Measurements from ENCODE around the gene CARM1. TPM values are rescaled to one million over a fixed set of nuclear protein-coding genes. Genes with fewer than 3 reads are reported as not detected.
A peak's percentile ranks its signal among the peaks of the same experiment; 100 is the strongest.
"Not testable (repeated sequence)": the region's sequence is repeated elsewhere in the genome, so short reads cannot be mapped to it uniquely, and the experiment has no call there.

Gene CARM1
- total and polyA plus RNA-seq, 8 donors: 13.0 to 24.7 (median 16.6) TPM

DNA sequence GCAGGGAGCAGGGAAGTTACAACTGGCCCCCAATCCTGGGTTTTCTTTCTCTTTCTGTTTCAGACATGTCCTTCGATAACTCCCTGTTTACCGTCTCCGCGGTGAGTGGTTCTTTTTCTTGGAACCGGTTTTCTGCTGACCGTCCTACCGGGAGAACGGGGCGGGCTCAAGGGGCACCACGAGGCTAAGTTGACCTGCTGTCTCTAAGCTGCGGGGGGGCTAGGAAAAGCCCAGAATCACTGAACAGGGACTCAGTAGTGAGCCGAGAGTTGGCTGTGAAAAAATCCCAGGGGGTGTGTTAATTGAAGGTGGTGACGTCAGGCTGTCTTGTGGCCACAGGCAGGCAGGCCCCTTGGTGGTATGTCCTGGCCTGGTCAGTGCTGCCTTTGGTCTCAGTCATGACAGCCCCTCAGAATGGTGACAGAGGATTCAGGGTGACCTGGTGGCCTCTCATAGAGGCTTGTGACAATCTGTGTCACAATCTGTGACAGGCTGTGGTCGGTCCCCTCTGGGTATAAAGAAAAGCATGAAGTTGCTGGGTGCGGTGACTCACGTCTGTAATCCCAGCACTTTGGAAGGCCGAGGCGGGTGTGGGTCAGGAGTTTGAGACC lies 8.1 kb upstream of the CARM1 start:
- TF ChIP-seq, protein P1, sequence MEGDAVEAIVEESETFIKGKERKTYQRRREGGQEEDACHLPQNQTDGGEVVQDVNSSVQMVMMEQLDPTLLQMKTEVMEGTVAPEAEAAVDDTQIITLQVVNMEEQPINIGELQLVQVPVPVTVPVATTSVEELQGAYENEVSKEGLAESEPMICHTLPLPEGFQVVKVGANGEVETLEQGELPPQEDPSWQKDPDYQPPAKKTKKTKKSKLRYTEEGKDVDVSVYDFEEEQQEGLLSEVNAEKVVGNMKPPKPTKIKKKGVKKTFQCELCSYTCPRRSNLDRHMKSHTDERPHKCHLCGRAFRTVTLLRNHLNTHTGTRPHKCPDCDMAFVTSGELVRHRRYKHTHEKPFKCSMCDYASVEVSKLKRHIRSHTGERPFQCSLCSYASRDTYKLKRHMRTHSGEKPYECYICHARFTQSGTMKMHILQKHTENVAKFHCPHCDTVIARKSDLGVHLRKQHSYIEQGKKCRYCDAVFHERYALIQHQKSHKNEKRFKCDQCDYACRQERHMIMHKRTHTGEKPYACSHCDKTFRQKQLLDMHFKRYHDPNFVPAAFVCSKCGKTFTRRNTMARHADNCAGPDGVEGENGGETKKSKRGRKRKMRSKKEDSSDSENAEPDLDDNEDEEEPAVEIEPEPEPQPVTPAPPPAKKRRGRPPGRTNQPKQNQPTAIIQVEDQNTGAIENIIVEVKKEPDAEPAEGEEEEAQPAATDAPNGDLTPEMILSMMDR (IDR thresholded peaks at IDR 0.05): no peak
- Histone ChIP-seq H3K27me3 (no peaks in the 10 kb centered on the region), H3K9me3 (no peaks in the 10 kb centered on the region), H3K27ac (peak overlapping the region in 2 of 4 donors; percentile 58 to 67), H3K36me3 (no peaks in the 10 kb centered on the region), H3K4me3 (peak overlapping the region in 1 of 4 donors; percentile 5), H3K4me1 (peaks cover 0 to 6% (median 0%) of the 10 kb centered on the region in 3 donors)
- intact Hi-C loops (cut with DNase I): loop anchor here in 1 of 3 donors (10.0 kb wide), 1 partner anchor 148 kb away; the partner anchor contains the start of gene DNM2
- no peak for FAIRE-seq
- WGBS, 2 donors: 49 to 52% methylated on average over 18 of the region's 18 CpGs
- peak; percentile 26 to 53 (median 40) for ATAC-seq
- peak in 2 of 6 donors; percentile 32 to 61 for DNase-seq

- Histone ChIP-seq H3K36me3 (no peaks in the 10 kb centered on the region), H3K27me3 (no peaks in the 10 kb centered on the region), H3K4me3 (no peak overlapping the region), H3K9me3 (no peaks in the 10 kb centered on the region), H3K27ac (peak overlapping the region in 1 of 4 donors; percentile 13), H3K4me1 (peaks cover 0 to 6% (median 0%) of the 10 kb centered on the region in 3 donors)
- TF ChIP-seq, protein P1 (IDR thresholded peaks at IDR 0.05): peak; percentile 80 to 85 (median 82)
- DNase-seq (peak; percentile 81 to 94 (median 89)), FAIRE-seq (no peak), ATAC-seq (peak; percentile 86 to 91 (median 90))
- intact Hi-C loops (cut with DNase I): loop anchor here in 1 of 3 donors (10.0 kb wide), 1 partner anchor 150 kb away; the partner anchor contains the start of gene DNM2
- 7 to 12% methylated on average over 6 of the region's 6 CpGs for WGBS, 2 donors
These were observed 6.8 kb upstream of the CARM1 start for GRCh38 chr19:10864538-10864899.

GRCh38 chr19:10866495-10866894 lies 4.9 kb upstream of the CARM1 start:
- intact Hi-C loops (cut with DNase I): loop anchor here in 1 of 3 donors (10.0 kb wide), 1 partner anchor 152 kb away; the partner anchor contains the start of gene DNM2
- 89 to 90% methylated on average over 10 of the region's 10 CpGs for WGBS, 2 donors
- Histone ChIP-seq H3K4me1 (peaks cover 0 to 6% (median 0%) of the 10 kb centered on the region in 3 donors), H3K36me3 (no peaks in the 10 kb centered on the region), H3K9me3 (no peaks in the 10 kb centered on the region), H3K27me3 (no peaks in the 10 kb centered on the region), H3K27ac (no peak overlapping the region), H3K4me3 (no peak overlapping the region)
- ATAC-seq (no peak), DNase-seq (no peak), FAIRE-seq (no peak)
- TF ChIP-seq, protein P1 (IDR thresholded peaks at IDR 0.05): no peak

GRCh38 chr19:10868872-10869547 lies 2.3 kb upstream of the CARM1 start:
- FAIRE-seq (no peak), ATAC-seq (no peak), DNase-seq (peak in 2 of 6 donors; percentile 48 to 49)
- Histone ChIP-seq H3K4me1 (peaks cover 0 to 11% (median 0%) of the 10 kb centered on the region in 3 donors), H3K4me3 (no peak overlapping the region), H3K27ac (no peak overlapping the region), H3K9me3 (no peaks in the 10 kb centered on the region), H3K27me3 (no peaks in the 10 kb centered on the region), H3K36me3 (no peaks in the 10 kb centered on the region)
- TF ChIP-seq, protein P1 (IDR thresholded peaks at IDR 0.05): no peak
- 75 to 93% methylated on average over 10 of the region's 10 CpGs for WGBS, 2 donors
- intact Hi-C loops (cut with DNase I): loop anchor here in 1 of 3 donors (10.0 kb wide), 1 partner anchor 154 kb away; the partner anchor contains the start of gene DNM2

DNA sequence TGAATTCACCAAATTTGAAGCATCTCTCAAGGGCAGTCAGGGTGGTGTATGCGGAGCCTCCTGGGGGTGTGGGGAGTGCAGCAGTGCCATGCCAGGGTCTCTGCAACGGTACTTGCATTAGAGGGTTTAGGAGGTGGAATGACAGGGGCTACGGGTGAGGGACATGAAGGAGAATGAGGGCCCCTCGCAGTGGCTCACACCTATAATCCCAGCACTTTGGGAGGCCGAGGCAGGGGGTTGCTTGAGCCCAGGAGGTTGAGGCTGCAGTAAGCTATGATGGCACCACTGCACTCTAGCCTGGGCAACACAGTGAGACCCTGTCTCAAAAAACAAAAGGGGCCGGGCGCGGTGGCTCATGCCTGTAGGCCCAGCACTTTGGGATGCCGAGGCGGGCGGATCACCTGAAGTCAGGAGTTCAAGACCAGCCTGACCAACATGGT lies 1.5 kb upstream of the CARM1 start:
- not testable (repeated sequence) for FAIRE-seq

More for the DNA sequence above, 1.5 kb upstream of the CARM1 start:
- H3K27ac ChIP-seq, ATAC-seq, H3K9me3 ChIP-seq, H3K4me3 ChIP-seq, H3K36me3 ChIP-seq, H3K27me3 ChIP-seq: not testable (repeated sequence)
- intact Hi-C loops (cut with DNase I): loop anchor here in 1 of 3 donors (10.0 kb wide), 1 partner anchor 155 kb away; the partner anchor contains the start of gene DNM2
- peak in 4 of 6 donors; percentile 44 to 62 (median 58) for DNase-seq
- H3K4me1 ChIP-seq: peaks cover 0 to 13% (median 0%) of the 10 kb centered on the region in 3 donors
- WGBS, 2 donors: 95 to 97% methylated on average over 11 of the region's 11 CpGs
